KMS-11 (cell line): ENCODE data around the gene HELZ2.

Experiments used
- H2AFZ ChIP-seq: fragments of 200-600 bp; sonication (generic); 2 replicates; pipeline ENCODE4 v1.6.1; 2016; ENCODE audit warnings: antibody characterized with exemption, mixed run types, low read depth
- H3K27ac ChIP-seq: fragments of 200-600 bp; sonication (generic); 2 replicates; pipeline ENCODE4 v1.6.1; 2016; ENCODE audit warnings: mild to moderate bottlenecking, mixed run types
- H3K27me3 ChIP-seq: fragments of 200-600 bp; sonication (generic); 2 replicates; pipeline ENCODE4 v1.6.1; 2017; ENCODE audit warnings: mild to moderate bottlenecking, low read depth, mixed run types, moderate library complexity; ENCODE audit not compliant: insufficient read depth
- H3K36me3 ChIP-seq: fragments of 200-600 bp; sonication (generic); 2 replicates; pipeline ENCODE4 v1.6.1; 2017; ENCODE audit warnings: mild to moderate bottlenecking, mixed run types; ENCODE audit not compliant: insufficient read depth
- H3K4me1 ChIP-seq: fragments of 200-600 bp; sonication (generic); 2 replicates; pipeline ENCODE4 v1.6.1; 2016; ENCODE audit warnings: mild to moderate bottlenecking, low read depth, mixed run types; ENCODE audit not compliant: poor library complexity, severe bottlenecking
- H3K4me2 ChIP-seq: fragments of 200-600 bp; sonication (generic); 2 replicates; pipeline ENCODE4 v1.7.0; 2016; ENCODE audit warnings: mild to moderate bottlenecking, mixed run types
- H3K4me3 ChIP-seq: fragments of 200-600 bp; sonication (generic); IDR thresholded peaks from 2 replicates; pipeline ENCODE4 v1.6.1; 2017; ENCODE audit warnings: low read depth, low read length, mixed read lengths; ENCODE audit not compliant: insufficient read depth
- H3K79me2 ChIP-seq: fragments of 200-600 bp; sonication (generic); 2 replicates; pipeline ENCODE4 v1.6.1; 2016; ENCODE audit warnings: low read depth, mixed run types; ENCODE audit not compliant: insufficient read depth
- H3K9ac ChIP-seq: fragments of 200-600 bp; sonication (generic); 2 replicates; pipeline ENCODE4 v1.6.1; 2016; ENCODE audit warnings: mild to moderate bottlenecking, mixed run types
- H4K20me1 ChIP-seq: fragments of 200-600 bp; sonication (generic); 2 replicates; pipeline ENCODE4 v1.6.1; 2016; ENCODE audit warnings: mild to moderate bottlenecking, mixed run types; ENCODE audit not compliant: insufficient read depth
- TF ChIP-seq, protein P1 (sequence below): fragments of 200-600 bp; sonication (generic); conservative IDR thresholded peaks from 2 replicates; pipeline ENCODE4 v1.6.1; 2017; ENCODE audit warnings: low read depth, mild to moderate bottlenecking, antibody characterized with exemption, low read length, moderate library complexity, mixed read lengths

The HELZ2 gene

DNA sequence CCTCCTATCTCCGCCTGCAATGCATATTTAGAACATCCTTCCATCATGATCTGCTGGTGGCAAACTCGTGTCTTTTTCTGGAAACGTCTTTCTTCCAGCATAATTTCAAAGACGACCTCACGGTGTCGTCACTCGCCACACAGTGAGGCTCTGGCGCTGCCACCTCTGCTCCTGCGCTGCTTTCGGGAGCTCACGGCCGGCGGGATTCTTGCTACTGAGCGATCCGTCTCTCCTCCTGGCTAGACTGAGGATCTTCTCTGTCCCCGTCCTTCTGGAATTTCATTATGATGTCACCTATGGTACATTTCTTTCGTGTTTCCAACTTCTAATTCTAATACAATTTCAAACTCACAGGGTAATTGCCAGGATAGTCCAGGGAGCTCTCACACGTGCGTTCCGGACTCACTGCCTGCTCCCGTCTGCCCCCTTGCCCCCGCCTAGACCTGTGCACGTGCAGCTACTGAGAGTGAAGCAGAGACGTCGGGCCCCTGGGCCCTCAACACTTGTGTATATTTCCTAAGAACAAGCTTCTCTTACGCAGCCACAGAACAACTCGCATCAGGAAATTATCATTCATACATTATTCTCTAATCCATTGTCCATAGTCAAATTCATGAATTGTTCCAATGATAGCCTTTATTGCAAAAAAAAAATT is 25.5 kb upstream of the HELZ2 start:
- H3K9ac ChIP-seq, result no peak overlapping the region
- H3K4me3 ChIP-seq, result no peak overlapping the region
- no peak overlapping the region for H2AFZ ChIP-seq
- H3K36me3 ChIP-seq, result peaks cover 10% of the 10 kb centered on the region; the same call in 1 of the 2 replicates
- TF ChIP-seq, protein P1, sequence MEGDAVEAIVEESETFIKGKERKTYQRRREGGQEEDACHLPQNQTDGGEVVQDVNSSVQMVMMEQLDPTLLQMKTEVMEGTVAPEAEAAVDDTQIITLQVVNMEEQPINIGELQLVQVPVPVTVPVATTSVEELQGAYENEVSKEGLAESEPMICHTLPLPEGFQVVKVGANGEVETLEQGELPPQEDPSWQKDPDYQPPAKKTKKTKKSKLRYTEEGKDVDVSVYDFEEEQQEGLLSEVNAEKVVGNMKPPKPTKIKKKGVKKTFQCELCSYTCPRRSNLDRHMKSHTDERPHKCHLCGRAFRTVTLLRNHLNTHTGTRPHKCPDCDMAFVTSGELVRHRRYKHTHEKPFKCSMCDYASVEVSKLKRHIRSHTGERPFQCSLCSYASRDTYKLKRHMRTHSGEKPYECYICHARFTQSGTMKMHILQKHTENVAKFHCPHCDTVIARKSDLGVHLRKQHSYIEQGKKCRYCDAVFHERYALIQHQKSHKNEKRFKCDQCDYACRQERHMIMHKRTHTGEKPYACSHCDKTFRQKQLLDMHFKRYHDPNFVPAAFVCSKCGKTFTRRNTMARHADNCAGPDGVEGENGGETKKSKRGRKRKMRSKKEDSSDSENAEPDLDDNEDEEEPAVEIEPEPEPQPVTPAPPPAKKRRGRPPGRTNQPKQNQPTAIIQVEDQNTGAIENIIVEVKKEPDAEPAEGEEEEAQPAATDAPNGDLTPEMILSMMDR, result no peak
- no peaks in the 10 kb centered on the region for H3K27me3 ChIP-seq
- H4K20me1 ChIP-seq, result no peaks in the 10 kb centered on the region
- H3K4me1 ChIP-seq, result no peaks in the 10 kb centered on the region
- no peaks in the 10 kb centered on the region for H3K79me2 ChIP-seq
- H3K27ac ChIP-seq, result no peak overlapping the region
- no peak overlapping the region for H3K4me2 ChIP-seq

DNA sequence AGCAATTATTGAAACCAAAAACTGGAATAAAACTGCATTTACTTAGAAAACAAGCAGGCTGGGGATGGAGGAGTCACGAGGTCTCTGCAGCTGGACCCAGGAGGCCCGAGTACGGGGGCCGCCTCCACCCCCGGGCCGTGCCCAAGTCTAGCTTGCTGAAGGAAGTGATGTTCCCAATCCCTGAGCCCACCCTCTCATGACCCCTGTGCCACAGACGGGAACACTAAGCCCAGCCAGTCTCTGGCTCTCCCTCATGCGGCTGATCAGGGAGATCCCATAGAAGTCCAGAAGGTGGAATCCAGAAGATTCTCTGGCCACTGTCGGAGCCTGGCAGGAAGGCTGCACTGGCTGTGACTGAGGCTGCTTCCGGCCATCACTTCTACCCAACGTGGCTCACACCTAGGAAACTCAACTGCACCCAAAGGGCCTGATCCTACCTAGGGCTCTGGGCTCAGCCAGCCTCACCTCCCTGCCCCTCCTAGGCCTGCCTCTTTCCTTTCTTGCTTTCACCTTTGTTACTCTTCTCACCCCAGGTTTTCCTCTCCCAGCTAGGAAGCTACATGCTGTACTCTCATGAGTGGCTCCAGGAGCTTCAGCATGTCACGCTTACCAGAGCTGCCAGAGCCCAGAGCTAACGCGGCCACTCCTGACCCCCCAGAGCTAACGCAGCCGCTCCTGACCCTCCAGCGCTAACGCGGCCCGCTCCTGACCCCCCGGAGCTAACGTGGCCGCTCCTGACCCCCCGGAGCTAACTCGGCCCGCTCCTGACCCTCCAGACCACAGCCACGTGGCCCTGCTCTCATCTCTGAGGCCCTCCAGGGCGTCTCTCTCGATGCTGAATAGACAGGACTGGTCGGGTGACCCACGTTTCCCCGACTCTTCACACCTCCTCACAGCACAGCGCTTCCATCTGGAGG is 24.7 kb upstream of the HELZ2 start:
- Histone ChIP-seq H2AFZ (no peak overlapping the region), H3K4me2 (no peak overlapping the region), H3K4me1 (no peaks in the 10 kb centered on the region), H3K27me3 (no peaks in the 10 kb centered on the region), H3K4me3 (no peak overlapping the region), H3K79me2 (no peaks in the 10 kb centered on the region), H4K20me1 (no peaks in the 10 kb centered on the region), H3K36me3 (peaks cover 10% of the 10 kb centered on the region; the same call in 1 of the 2 replicates), H3K9ac (no peak overlapping the region), H3K27ac (no peak overlapping the region)
- TF ChIP-seq, protein P1, result no peak

DNA sequence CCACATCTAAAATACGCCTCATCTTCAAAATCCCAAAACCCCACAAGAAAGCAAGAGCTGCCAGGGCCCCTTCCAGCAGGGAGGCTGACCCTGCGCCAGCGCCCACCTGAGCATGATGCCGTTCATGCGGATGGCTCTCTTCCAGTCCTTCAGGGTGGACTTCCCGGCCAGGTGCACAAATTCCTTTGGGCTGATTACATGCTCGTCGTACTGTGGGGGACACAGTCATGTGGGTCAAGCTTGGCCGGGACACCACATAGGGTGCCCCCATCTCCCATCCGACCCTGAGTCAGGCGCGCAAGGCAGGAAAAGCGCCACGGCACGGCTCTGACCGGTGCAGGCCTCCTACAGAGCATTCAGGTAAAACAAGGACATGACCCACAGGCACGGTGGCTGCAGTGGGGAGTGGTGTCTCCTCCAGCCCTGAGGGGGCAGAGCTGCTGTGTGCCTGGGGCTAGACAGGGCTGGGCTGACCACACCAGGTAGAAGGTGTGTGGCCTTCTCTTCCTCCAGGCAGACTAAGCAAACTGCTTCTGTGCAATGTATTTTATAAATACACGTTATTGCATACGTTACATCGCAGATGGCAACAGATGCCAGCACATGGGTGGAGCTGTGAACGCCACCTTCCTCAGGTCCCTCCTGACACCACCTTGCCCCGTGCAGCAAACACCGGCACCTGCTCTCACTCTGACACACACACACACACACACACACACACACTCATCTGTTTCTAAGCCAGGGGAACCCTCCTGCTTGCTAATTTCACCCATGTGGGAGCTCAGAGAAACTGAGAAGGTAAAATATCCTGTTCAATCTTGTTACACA is 23.8 kb upstream of the HELZ2 start:
- H3K79me2 ChIP-seq, result no peaks in the 10 kb centered on the region
- no peaks in the 10 kb centered on the region for H4K20me1 ChIP-seq
- H3K36me3 ChIP-seq, result peaks cover 7% of the 10 kb centered on the region; the same call in 1 of the 2 replicates
- no peak overlapping the region for H3K4me2 ChIP-seq
- no peaks in the 10 kb centered on the region for H3K27me3 ChIP-seq
- H3K4me1 ChIP-seq, result no peaks in the 10 kb centered on the region
- no peak overlapping the region for H3K27ac ChIP-seq
- TF ChIP-seq, protein P1, result no peak
- H3K9ac ChIP-seq, result no peak overlapping the region
- H2AFZ ChIP-seq, result no peak overlapping the region
- no peak overlapping the region for H3K4me3 ChIP-seq

DNA sequence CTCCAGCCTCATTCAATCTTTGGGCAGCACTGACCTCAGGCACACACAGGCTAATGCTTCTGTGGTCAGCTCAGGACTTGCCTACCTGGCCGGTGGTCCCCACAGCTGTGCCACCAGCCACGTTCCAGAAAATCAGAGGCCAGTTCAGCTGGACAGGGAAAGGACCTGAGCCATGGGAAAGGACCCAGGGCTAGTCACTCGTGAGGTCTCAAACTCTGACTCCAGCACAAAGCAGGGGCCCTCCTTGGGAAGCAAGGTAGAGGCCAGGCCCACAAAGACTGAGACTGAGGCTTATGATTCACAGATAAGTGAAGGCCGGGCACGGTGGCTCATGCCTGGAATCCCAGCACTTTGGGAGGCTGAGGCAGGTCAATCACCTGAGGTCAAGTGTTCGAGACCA is 22.4 kb upstream of the HELZ2 start:
- H3K27me3 ChIP-seq, result no peaks in the 10 kb centered on the region
- H3K79me2 ChIP-seq, result no peaks in the 10 kb centered on the region
- no peak overlapping the region for H3K27ac ChIP-seq
- TF ChIP-seq, protein P1, result no peak
- no peaks in the 10 kb centered on the region for H4K20me1 ChIP-seq
- H3K4me2 ChIP-seq, result no peak overlapping the region
- H3K4me1 ChIP-seq, result no peaks in the 10 kb centered on the region
- H2AFZ ChIP-seq, result no peak overlapping the region
- H3K4me3 ChIP-seq, result no peak overlapping the region
- no peak overlapping the region for H3K9ac ChIP-seq
- H3K36me3 ChIP-seq, result 0 out of 2 replicates have a peak, but pooled peaks cover 3% of the 10 kb centered on the region
